Activated B cell treated with CpG ODN at 0.5 μM for 24 hours (primary cell): Measurements from ENCODE around the gene TICRR. TPM values are rescaled to one million over a fixed set of nuclear protein-coding genes. Genes with fewer than 3 reads are reported as not detected.

Experiments used
- ATAC-seq: fragments of 200-7000 bp; cut with Tn5 transposase; one replicate; pipeline ENCODE4 v1.10.0; 2021; ENCODE audit warnings: low read depth, mild to moderate bottlenecking, moderate library complexity
- CTCF ChIA-PET: fragments of 350-600 bp; sonication (Branson Sonifier 250); formaldehyde crosslinking; loops from one replicate; lab custom pipeline; 2021; ENCODE audit warnings: antibody characterized with exemption; lab: Charles Lee
- POLR2A ChIA-PET: fragments of 350-600 bp; sonication (Branson Sonifier 250); formaldehyde crosslinking; loops from one replicate; lab custom pipeline; 2021; ENCODE audit warnings: antibody characterized with exemption; lab: Charles Lee
- DNase-seq: peaks from one replicate; pipeline ENCODE4 v3.0.0; 2022
- H3K27ac Mint-ChIP-seq: one replicate; pipeline ENCODE4 v1.8.0; 2020; ENCODE audit warnings: mixed read lengths
- H3K27me3 Mint-ChIP-seq: one replicate; pipeline ENCODE4 v1.8.0; 2021; ENCODE audit warnings: mixed read lengths
- H3K36me3 Mint-ChIP-seq: one replicate; pipeline ENCODE4 v1.8.0; 2021; ENCODE audit warnings: low read depth, mixed read lengths
- H3K4me1 Mint-ChIP-seq: one replicate; pipeline ENCODE4 v1.8.0; 2021; ENCODE audit warnings: mixed read lengths
- H3K4me3 Mint-ChIP-seq: one replicate; pipeline ENCODE4 v1.8.0; 2020; ENCODE audit warnings: mild to moderate bottlenecking, mixed read lengths
- H3K9me3 Mint-ChIP-seq: one replicate; pipeline ENCODE4 v1.8.0; 2020; ENCODE audit warnings: mixed read lengths
- CTCF ChIP-seq: fragments of 200-600 bp; IDR thresholded peaks from one replicate; pipeline ENCODE4 v1.8.0; 2022; ENCODE audit warnings: antibody characterized with exemption, mild to moderate bottlenecking
- intact Hi-C: fragments of 100-400 bp; cut with micrococcal nuclease; formaldehyde crosslinking; loops from one replicate; pipeline ENCODE4 v1.15.1; 2024
- total RNA-seq: library from RNA; stranded (reverse); gene quantifications from 2 replicates; pipeline ENCODE4 v1.2.3, GENCODE V29; 2022

TICRR gene
- total RNA-seq, 1 donor from 2014 or later: 0.69 TPM

- ChIA-PET CTCF (no interaction called here), POLR2A (no interaction called here)
- ATAC-seq (no peak), DNase-seq (no peak)
- no peaks in the 10 kb centered on the region for H3K9me3 Mint-ChIP-seq
- TF ChIP-seq CTCF: no peak
- H3K4me3 Mint-ChIP-seq: no peak overlapping the region
- H3K36me3 Mint-ChIP-seq: no peaks in the 10 kb centered on the region
- no peaks in the 10 kb centered on the region for H3K4me1 Mint-ChIP-seq
- intact Hi-C loops: no loop called here
- no peak overlapping the region for H3K27ac Mint-ChIP-seq
- H3K27me3 Mint-ChIP-seq: no peaks in the 10 kb centered on the region
Observed at GRCh38 chr15:89586651-89587050, 11.4 kb downstream of the TICRR start.

GRCh38 chr15:89587955-89588354 lies 12.7 kb downstream of the TICRR start:
- Mint-ChIP-seq H3K9me3 (no peaks in the 10 kb centered on the region), H3K4me1 (no peaks in the 10 kb centered on the region), H3K4me3 (no peak overlapping the region), H3K27me3 (no peaks in the 10 kb centered on the region), H3K27ac (no peak overlapping the region), H3K36me3 (no peaks in the 10 kb centered on the region)
- POLR2A ChIA-PET: no interaction called here
- no peak for ATAC-seq
- intact Hi-C loops: no loop called here
- CTCF ChIA-PET: no interaction called here
- DNase-seq: no peak
- TF ChIP-seq CTCF: no peak

GRCh38 chr15:89591834-89592233 lies 16.6 kb downstream of the TICRR start:
- Mint-ChIP-seq H3K27ac (no peak overlapping the region), H3K4me1 (no peaks in the 10 kb centered on the region)
- no peak for ATAC-seq

GRCh38 chr15:89593018-89593417 lies 17.7 kb downstream of the TICRR start:
- Mint-ChIP-seq H3K4me1 (no peaks in the 10 kb centered on the region), H3K27me3 (no peaks in the 10 kb centered on the region), H3K27ac (no peak overlapping the region), H3K9me3 (no peaks in the 10 kb centered on the region), H3K4me3 (no peak overlapping the region), H3K36me3 (no peaks in the 10 kb centered on the region)
- no peak for TF ChIP-seq CTCF
- CTCF ChIA-PET: no interaction called here
- DNase-seq (no peak), ATAC-seq (no peak)
- intact Hi-C loops: no loop called here
- POLR2A ChIA-PET: no interaction called here

More at GRCh38 chr15:89591834-89592233, 16.6 kb downstream of the TICRR start:
- DNase-seq: no peak
- Mint-ChIP-seq H3K9me3 (no peaks in the 10 kb centered on the region), H3K27me3 (no peaks in the 10 kb centered on the region), H3K36me3 (no peaks in the 10 kb centered on the region), H3K4me3 (no peak overlapping the region)
- ChIA-PET POLR2A (no interaction called here), CTCF (no interaction called here)
- no peak for TF ChIP-seq CTCF
- intact Hi-C loops: no loop called here

DNA sequence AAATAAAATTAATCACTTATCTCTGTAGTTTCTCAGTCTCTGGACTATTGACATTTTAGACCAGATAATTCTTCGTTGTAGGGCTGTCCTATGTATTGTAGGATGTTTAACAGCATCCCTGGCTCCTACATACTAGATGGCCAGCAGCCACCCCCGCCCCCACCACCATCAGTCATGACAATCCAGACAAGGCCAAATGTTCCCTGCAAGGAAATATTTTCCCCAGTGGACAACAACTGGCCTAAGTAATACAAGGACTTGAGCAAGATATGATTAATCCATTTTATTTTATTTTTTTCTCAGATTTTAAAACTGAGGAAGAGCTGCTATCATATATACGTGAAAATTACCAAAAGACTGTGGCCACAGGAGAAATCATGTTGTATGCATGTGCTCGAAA lies 23.8 kb downstream of the TICRR start:
- DNase-seq: no peak
- ChIA-PET POLR2A (no interaction called here), CTCF (no interaction called here)
- no peaks in the 10 kb centered on the region for H3K36me3 Mint-ChIP-seq
- TF ChIP-seq CTCF: no peak
- no peaks in the 10 kb centered on the region for H3K9me3 Mint-ChIP-seq
- no peak overlapping the region for H3K27ac Mint-ChIP-seq
- intact Hi-C loops: no loop called here
- H3K4me3 Mint-ChIP-seq: no peak overlapping the region
- no peaks in the 10 kb centered on the region for H3K4me1 Mint-ChIP-seq
- no peaks in the 10 kb centered on the region for H3K27me3 Mint-ChIP-seq
- ATAC-seq: no peak
